Left ventricle myocardium inferior (tissue), 1 donor: Measurements from ENCODE around the gene NAALADL2. TPM values are rescaled to one million over a fixed set of nuclear protein-coding genes. Genes with fewer than 3 reads are reported as not detected.

Experiments used
- DNase-seq: peaks from one replicate; pipeline ENCODE4 v3.0.0-alpha.2; 2020
- H3K27ac ChIP-seq: fragments of 200-600 bp; replicated peaks from 2 replicates; pipeline ENCODE4 v1.8.0; 2021
- H3K27me3 ChIP-seq: fragments of 200-600 bp; 2 replicates; pipeline ENCODE4 v1.8.0; 2021; ENCODE audit warnings: low read depth
- H3K36me3 ChIP-seq: fragments of 200-600 bp; 2 replicates; pipeline ENCODE4 v1.8.0; 2021
- H3K4me1 ChIP-seq: fragments of 200-600 bp; 2 replicates; pipeline ENCODE4 v1.8.0; 2021
- H3K4me3 ChIP-seq: fragments of 200-600 bp; 2 replicates; pipeline ENCODE4 v1.8.0; 2021; ENCODE audit warnings: mild to moderate bottlenecking, moderate library complexity
- H3K9me3 ChIP-seq: fragments of 200-600 bp; replicated peaks from 2 replicates; pipeline ENCODE4 v1.8.0; 2021
- CTCF ChIP-seq: fragments of 200-600 bp; IDR thresholded peaks from 2 replicates; pipeline ENCODE4 v1.8.0; 2021; ENCODE audit warnings: antibody characterized with exemption, mild to moderate bottlenecking, borderline replicate concordance
- intact Hi-C: fragments of 100-400 bp; cut with micrococcal nuclease; formaldehyde crosslinking; loops from one replicate; pipeline ENCODE4 v1.11.0; 2022
- total RNA-seq: library from RNA; stranded (reverse); fragmentation: NEBNext Ultra II Directional; extraction: Animal tissue kit (Norgen Biotek cat#: 25700); gene quantifications from one replicate; pipeline ENCODE4 v1.2.1, GENCODE V29; 2021
- donor health status: DM: no; HTN: yes; CAD: no; lungs with severe emphysema.

Gene NAALADL2
- total RNA-seq, 1 donor from 2014 or later: 5.8 TPM

- TF ChIP-seq CTCF: no peak
- no peak overlapping the region for H3K27ac ChIP-seq
- H3K9me3 ChIP-seq: peaks cover 13% of the 10 kb centered on the region
- H3K4me3 ChIP-seq: no peak overlapping the region
- H3K27me3 ChIP-seq: no peaks in the 10 kb centered on the region
- H3K4me1 ChIP-seq: peaks cover 2% of the 10 kb centered on the region
- intact Hi-C loops: no loop called here
- H3K36me3 ChIP-seq: no peaks in the 10 kb centered on the region
- DNase-seq: no peak
Observed at GRCh38 chr3:175193815-175194518, 334.8 kb downstream of the NAALADL2 start.

GRCh38 chr3:175198991-175199783 is 340.1 kb downstream of the NAALADL2 start:
- Histone ChIP-seq H3K9me3 (peaks cover 10% of the 10 kb centered on the region), H3K27me3 (no peaks in the 10 kb centered on the region), H3K27ac (no peak overlapping the region), H3K36me3 (no peaks in the 10 kb centered on the region), H3K4me1 (peaks cover 5% of the 10 kb centered on the region), H3K4me3 (no peak overlapping the region)
- intact Hi-C loops: no loop called here
- TF ChIP-seq CTCF: no peak
- DNase-seq: no peak

DNA sequence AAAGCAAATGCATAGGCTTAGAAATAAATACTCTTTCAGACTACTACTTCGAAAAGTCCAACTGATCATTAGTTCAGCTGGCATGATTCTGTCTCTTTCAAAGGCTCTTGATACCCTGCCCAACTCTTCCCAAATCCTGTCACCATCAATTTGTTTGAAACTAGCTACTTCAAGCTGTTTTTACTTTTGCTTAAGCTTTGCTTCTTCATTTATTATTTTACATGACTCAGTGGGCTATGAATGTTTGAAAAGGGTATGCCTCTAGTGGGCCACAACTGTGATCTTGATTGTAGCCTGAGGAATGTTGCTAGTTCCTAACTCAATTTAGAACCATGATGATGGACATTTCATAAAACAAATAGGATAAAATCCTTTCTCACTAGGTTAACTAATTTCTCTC is 340.8 kb downstream of the NAALADL2 start:
- no peaks in the 10 kb centered on the region for H3K36me3 ChIP-seq
- TF ChIP-seq CTCF: no peak
- intact Hi-C loops: no loop called here
- no peak for DNase-seq
- H3K4me3 ChIP-seq: no peak overlapping the region
- peaks cover 5% of the 10 kb centered on the region for H3K4me1 ChIP-seq
- peaks cover 14% of the 10 kb centered on the region for H3K9me3 ChIP-seq
- H3K27me3 ChIP-seq: no peaks in the 10 kb centered on the region
- H3K27ac ChIP-seq: no peak overlapping the region

DNA sequence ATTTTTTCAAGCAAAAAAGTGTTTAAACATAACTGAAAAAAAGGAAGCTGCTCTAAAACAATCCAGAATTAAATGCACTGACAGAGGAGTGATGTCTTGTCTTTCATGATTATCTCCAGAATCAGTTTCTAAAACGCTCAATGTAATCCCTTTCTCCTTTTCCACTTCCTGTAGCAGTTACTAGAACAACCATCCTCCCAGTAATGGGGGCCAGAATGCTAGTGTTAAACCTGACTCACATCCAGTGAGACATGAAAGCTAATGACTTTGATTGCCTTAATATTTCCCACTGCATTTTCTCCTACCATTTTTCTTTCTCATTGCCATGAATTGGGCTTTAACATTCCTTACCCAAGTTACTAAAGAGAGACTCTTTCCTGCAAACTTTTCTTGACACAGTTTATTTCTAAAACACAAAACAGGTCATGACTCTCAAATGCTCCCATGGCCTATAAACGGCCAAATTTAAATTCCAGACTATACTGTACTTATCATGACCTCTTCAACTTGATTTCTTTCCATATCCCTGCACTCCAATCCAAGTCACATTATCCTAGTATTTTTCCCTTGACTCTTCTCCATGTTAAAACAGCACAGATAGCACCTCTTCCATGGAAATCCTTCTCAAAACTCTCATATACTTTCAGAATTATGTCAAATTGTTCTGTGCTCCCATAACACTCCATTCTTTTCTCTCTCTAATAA is 341.4 kb downstream of the NAALADL2 start:
- H3K27ac ChIP-seq: no peak overlapping the region
- H3K9me3 ChIP-seq: peaks cover 17% of the 10 kb centered on the region
- intact Hi-C loops: no loop called here
- no peaks in the 10 kb centered on the region for H3K36me3 ChIP-seq
- H3K4me1 ChIP-seq: peaks cover 5% of the 10 kb centered on the region
- no peaks in the 10 kb centered on the region for H3K27me3 ChIP-seq
- no peak for DNase-seq
- H3K4me3 ChIP-seq: no peak overlapping the region
- no peak for TF ChIP-seq CTCF

GRCh38 chr3:175207361-175207760 is 348.2 kb downstream of the NAALADL2 start:
- intact Hi-C loops: no loop called here
- no peaks in the 10 kb centered on the region for H3K36me3 ChIP-seq
- H3K27me3 ChIP-seq: no peaks in the 10 kb centered on the region
- H3K9me3 ChIP-seq: peaks cover 7% of the 10 kb centered on the region
- no peak for DNase-seq
- TF ChIP-seq CTCF: no peak
- no peaks in the 10 kb centered on the region for H3K4me1 ChIP-seq
- H3K27ac ChIP-seq: no peak overlapping the region
- H3K4me3 ChIP-seq: no peak overlapping the region
